Measurements from ENCODE around the gene FBXL19. TPM values are rescaled to one million over a fixed set of nuclear protein-coding genes. Genes with fewer than 3 reads are reported as not detected.
A peak's percentile ranks its signal among the peaks of the same experiment; 100 is the strongest.

FBXL19 gene
- total and polyA plus RNA-seq, 2 of the 13 experiments (the other 11 are each of a cell fraction or from before 2014, with no cell fraction given) = 6.0 to 13.7 TPM

- TF ChIP-seq PAXIP1 (CRISPR knock-in tag; conservative IDR thresholded peaks at IDR 0.05) (peak; percentile 80), ZBED4 (CRISPR knock-in tag; IDR thresholded peaks at IDR 0.05; ENCODE audit: borderline replicate concordance) (peak; percentile 86; the same call in 1 of the 2 replicates), HDAC1 (CRISPR knock-in tag; IDR thresholded peaks at IDR 0.05) (peak; percentile 98), ZNF713 (CRISPR knock-in tag; IDR thresholded peaks at IDR 0.05) (peak; percentile 99), NR3C1 (CRISPR knock-in tag; IDR thresholded peaks at IDR 0.05) (0 out of 2 replicates have a peak, but pooled peaks have one; percentile 47), MED8 (CRISPR knock-in tag; IDR thresholded peaks at IDR 0.05; ENCODE audit: insufficient replicate concordance) (peak; percentile 98), GATAD2A (CRISPR knock-in tag; IDR thresholded peaks at IDR 0.05) (peak; percentile 93), HOXD1 (CRISPR knock-in tag; IDR thresholded peaks at IDR 0.05) (peak; percentile 96), GRHL1 (CRISPR knock-in tag; conservative IDR thresholded peaks at IDR 0.05) (no peak), PRPF4 (IDR thresholded peaks at IDR 0.05; ENCODE audit: low read depth, low read length, poor library complexity, severe bottlenecking) (no peak), ELF3 (CRISPR knock-in tag; IDR thresholded peaks at IDR 0.05) (peak; percentile 94), PPARG (CRISPR knock-in tag; conservative IDR thresholded peaks at IDR 0.05) (peak; percentile 85), SPEN (CRISPR knock-in tag; IDR thresholded peaks at IDR 0.05; ENCODE audit: low read depth) (peak; percentile 98), CCDC6 (CRISPR knock-in tag; IDR thresholded peaks at IDR 0.05) (peak; percentile 100), TFDP1 (CRISPR knock-in tag; IDR thresholded peaks at IDR 0.05; ENCODE audit: borderline replicate concordance) (peak; percentile 94), DBP (CRISPR knock-in tag; IDR thresholded peaks at IDR 0.05; ENCODE audit: not compliant biosample characterization) (peak; percentile 26), SMAD1 (CRISPR knock-in tag; IDR thresholded peaks at IDR 0.05; ENCODE audit: borderline replicate concordance, low read depth) (peak; percentile 92; the same call in 1 of the 2 replicates)
Observed at GRCh38 chr16:30874821-30875717, 48.3 kb upstream of the FBXL19 start (continued).

Data from HepG2 (cell line).